Thoracic aorta (tissue), 2 donors: Measurements from ENCODE around the gene HLF. TPM values are rescaled to one million over a fixed set of nuclear protein-coding genes. Genes with fewer than 3 reads are reported as not detected.
A peak's percentile ranks its signal among the peaks of the same experiment; 100 is the strongest.

ENCODE experiments used
- ATAC-seq: fragments of 150-250 bp; one replicate; pipeline ENCODE4 v1.8.0; 2017; ENCODE audit warnings: low read depth; ENCODE audit not compliant: insufficient number of reproducible peaks, low FRiP score
- DNase-seq: peaks from one replicate; pipeline ENCODE4 v3.0.0-alpha.2; 2020; ENCODE audit warnings: low spot score
- H3K27ac ChIP-seq, 2 donors: fragments of 200-600 bp; sonication (generic); 1 replicate in 1 of 2; 2 replicates in 1 of 2; pipeline ENCODE4 v1.5.1; 2016; ENCODE audit warnings: mild to moderate bottlenecking in 2 of 2, moderate library complexity in 2 of 2
- H3K27me3 ChIP-seq: fragments of 200-600 bp; sonication (generic); replicated peaks from 2 replicates; pipeline ENCODE4 v1.6.0; 2016; ENCODE audit warnings: mild to moderate bottlenecking; ENCODE audit not compliant: insufficient read depth
- H3K36me3 ChIP-seq: fragments of 200-600 bp; sonication (generic); one replicate; pipeline ENCODE4 v1.5.1; 2016
- H3K4me1 ChIP-seq, 2 donors: fragments of 200-600 bp; sonication (generic); 1 replicate in 1 of 2; 2 replicates in 1 of 2; pipeline versions ENCODE4 v1.5.1 to v1.6.0; 2016; ENCODE audit warnings: low read depth in 2 of 2, mild to moderate bottlenecking in 1 of 2; ENCODE audit not compliant: control insufficient read depth in 1 of 2
- H3K4me3 ChIP-seq: fragments of 200-600 bp; sonication (generic); 2 replicates; pipeline ENCODE4 v1.5.1; 2016; ENCODE audit warnings: mild to moderate bottlenecking
- H3K9me3 ChIP-seq: fragments of 200-600 bp; sonication (generic); 2 replicates; pipeline ENCODE4 v1.5.1; 2016
- CTCF ChIP-seq: fragments of 200-600 bp; sonication (generic); IDR thresholded peaks from one replicate; pipeline ENCODE4 v1.5.1; 2019; ENCODE audit warnings: antibody characterized with exemption
- total RNA-seq, 2 donors: library from RNA; depleted of rRNA; stranded (reverse); fragments of >200 nt; gene quantifications; one replicate each; pipeline versions ENCODE4 v1.1.0 to v1.2.3, GENCODE V29; 2016

The HLF gene
- total RNA-seq, 2 donors from 2014 or later, result 10.2 to 12.5 TPM

- no peak overlapping the region for H3K4me3 ChIP-seq
- H3K9me3 ChIP-seq, result no peaks in the 10 kb centered on the region
- no peak for ATAC-seq
- no peaks in the 10 kb centered on the region for H3K27me3 ChIP-seq
- no peaks in the 10 kb centered on the region for H3K36me3 ChIP-seq
- no peak for DNase-seq
- H3K4me1 ChIP-seq, result peaks cover 7 to 12% of the 10 kb centered on the region in 2 donors
- no peak for TF ChIP-seq CTCF
- H3K27ac ChIP-seq, result no peak overlapping the region
Observed at GRCh38 chr17:55259684-55260111, 5.1 kb upstream of the HLF start.

DNA sequence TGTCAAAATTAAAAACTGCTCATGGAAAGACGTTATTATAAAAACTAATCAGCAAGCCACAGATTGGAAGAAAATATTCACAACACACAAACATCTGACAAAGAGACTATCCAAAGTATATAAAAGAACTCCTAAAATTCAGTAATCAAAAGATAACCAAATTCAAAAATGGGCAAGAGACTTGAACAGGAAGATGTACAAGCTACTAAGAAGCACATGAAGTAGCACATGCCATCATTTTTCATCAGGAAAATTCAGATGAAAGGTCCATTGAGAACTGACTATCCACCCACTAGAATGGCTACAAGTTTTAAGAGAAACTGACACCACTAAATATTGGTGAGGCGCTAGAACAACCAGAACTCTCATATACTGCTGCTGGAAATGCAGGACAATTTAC, 3.4 kb upstream of the HLF start:
- no peak overlapping the region for H3K27ac ChIP-seq
- H3K27me3 ChIP-seq, result no peaks in the 10 kb centered on the region
- peaks cover 8 to 14% of the 10 kb centered on the region in 2 donors for H3K4me1 ChIP-seq
- ATAC-seq (no peak), DNase-seq (no peak)
- no peak for TF ChIP-seq CTCF
- no peaks in the 10 kb centered on the region for H3K36me3 ChIP-seq
- no peak overlapping the region for H3K4me3 ChIP-seq
- H3K9me3 ChIP-seq, result no peaks in the 10 kb centered on the region

DNA sequence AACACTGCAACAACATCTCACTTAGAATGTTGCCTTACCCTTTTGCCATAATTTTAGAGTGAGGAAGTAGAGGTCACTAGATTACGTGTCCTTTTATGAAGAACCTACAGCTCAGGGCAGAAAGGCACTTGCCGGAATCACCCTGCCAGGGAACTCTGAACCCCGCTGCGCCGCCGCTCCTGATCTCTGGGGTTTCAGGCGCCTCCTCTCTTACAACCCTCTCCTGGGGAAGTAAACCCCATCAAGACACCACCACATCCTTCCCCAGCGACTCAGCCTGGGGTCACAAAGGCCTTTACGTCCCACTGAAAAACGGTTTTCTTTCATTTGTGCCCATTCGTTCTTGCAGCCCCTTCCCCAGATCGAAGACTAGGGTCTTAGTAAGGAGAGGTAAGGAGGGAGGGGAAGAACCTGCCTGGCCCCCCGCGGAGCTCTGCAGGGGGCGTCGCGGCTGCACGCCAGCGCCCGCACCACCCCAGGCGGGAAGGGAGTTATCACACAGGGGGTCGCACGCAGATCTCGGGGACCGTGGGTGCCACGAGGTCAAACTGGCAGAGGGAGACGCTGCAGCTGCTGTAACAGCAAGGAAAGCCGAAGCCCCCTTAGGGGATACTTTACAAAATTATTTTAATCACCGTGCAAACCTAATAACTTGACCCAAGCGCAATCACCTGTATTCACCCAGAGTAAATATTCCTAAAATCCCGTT, 1.0 kb upstream of the HLF start:
- Histone ChIP-seq H3K9me3 (no peaks in the 10 kb centered on the region), H3K4me1 (peaks cover 12 to 38% of the 10 kb centered on the region in 2 donors), H3K27me3 (no peaks in the 10 kb centered on the region), H3K27ac (no peak overlapping the region), H3K4me3 (peak overlapping the region; percentile 86), H3K36me3 (no peaks in the 10 kb centered on the region)
- ATAC-seq (no peak), DNase-seq (no peak)
- TF ChIP-seq CTCF, result no peak

GRCh38 chr17:55264278-55264644, 499 bp upstream of the HLF start:
- no peaks in the 10 kb centered on the region for H3K27me3 ChIP-seq
- H3K36me3 ChIP-seq, result no peaks in the 10 kb centered on the region
- TF ChIP-seq CTCF, result no peak
- no peaks in the 10 kb centered on the region for H3K9me3 ChIP-seq
- DNase-seq (no peak), ATAC-seq (no peak)
- H3K27ac ChIP-seq, result no peak overlapping the region
- peaks cover 16 to 43% of the 10 kb centered on the region in 2 donors for H3K4me1 ChIP-seq
- H3K4me3 ChIP-seq, result peak overlapping the region; percentile 86

DNA sequence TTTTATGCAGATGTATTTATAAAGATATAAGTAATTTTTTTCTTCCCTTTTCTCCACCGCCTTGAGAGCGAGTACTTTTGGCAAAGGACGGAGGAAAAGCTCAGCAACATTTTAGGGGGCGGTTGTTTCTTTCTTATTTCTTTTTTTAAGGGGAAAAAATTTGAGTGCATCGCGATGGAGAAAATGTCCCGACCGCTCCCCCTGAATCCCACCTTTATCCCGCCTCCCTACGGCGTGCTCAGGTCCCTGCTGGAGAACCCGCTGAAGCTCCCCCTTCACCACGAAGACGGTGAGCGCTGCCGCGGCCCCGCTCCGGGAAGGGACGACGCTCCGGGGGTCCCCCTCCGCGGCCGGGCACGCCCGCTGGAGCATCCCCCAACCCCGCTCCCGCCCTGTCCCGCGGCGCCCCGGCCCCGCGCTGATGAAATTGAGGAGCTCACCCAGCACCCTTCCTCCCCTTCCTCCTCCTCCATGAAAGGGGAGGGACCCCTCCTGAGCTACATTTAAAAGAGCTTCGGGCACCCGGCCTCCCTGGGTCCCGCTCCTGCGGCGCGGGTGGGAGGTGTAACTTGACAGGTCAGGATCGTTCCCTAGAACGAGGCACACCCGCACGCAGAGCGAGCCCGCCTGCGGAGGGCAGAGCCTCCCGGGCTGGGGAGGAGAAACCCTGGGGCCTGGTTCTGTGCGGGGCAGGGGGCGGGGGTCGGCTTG, 706 bp downstream of the HLF start:
- Histone ChIP-seq H3K4me1 (peaks cover 17 to 54% of the 10 kb centered on the region in 2 donors), H3K36me3 (no peaks in the 10 kb centered on the region), H3K4me3 (peak overlapping the region; percentile 86), H3K9me3 (no peaks in the 10 kb centered on the region), H3K27me3 (no peaks in the 10 kb centered on the region), H3K27ac (peak overlapping the region; percentile 81 to 92)
- ATAC-seq (no peak), DNase-seq (no peak)
- TF ChIP-seq CTCF, result no peak
